Dermis blood vessel endothelial cell (primary cell): ENCODE measurements around the gene RTP2. TPM values are rescaled to one million over a fixed set of nuclear protein-coding genes. Genes with fewer than 3 reads are reported as not detected.

ENCODE experiments used
- DNase-seq: peaks from one replicate; pipeline ENCODE4 v3.0.0; 2010
- total RNA-seq: library from RNA; depleted of rRNA; stranded (reverse); fragments of >200 nt; gene quantifications from 2 replicates; pipeline ENCODE4 v1.2.3, GENCODE V29; 2014

Gene RTP2, protein sequence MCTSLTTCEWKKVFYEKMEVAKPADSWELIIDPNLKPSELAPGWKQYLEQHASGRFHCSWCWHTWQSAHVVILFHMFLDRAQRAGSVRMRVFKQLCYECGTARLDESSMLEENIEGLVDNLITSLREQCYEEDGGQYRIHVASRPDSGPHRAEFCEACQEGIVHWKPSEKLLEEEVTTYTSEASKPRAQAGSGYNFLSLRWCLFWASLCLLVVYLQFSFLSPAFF
- total RNA-seq, result not detected in 2 replicates

DNA sequence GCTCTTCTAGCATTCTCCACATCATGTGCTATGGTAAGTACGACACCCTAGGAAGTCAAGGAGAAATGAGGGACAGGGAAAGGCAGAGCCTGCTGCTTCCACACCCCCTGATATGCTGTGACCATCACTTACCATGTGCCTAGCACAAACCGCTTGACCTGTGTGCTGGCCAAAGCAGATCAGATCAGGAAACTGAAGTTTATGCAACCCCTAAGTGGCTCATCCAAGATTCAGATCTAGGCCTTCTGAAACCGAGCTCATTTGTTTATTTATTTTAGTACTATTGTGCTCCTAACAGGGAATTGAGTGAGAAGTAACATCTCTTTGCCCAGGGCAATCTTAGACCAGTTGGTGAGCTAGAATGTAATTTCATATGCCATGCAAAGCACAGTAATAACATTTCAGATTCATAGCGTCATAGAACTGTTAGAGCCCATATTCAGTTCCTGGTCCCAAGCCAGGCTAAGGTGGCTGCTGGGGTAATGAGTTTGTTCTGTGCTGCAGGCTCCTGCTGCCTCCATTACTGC, at the start of gene RTP2:
TSS of gene RTP2 (minus strand) at position 51 of the 527 bp plus-strand sequence. CDS start 429 bp downstream, outside the sequence.
- no peak for DNase-seq

DNA sequence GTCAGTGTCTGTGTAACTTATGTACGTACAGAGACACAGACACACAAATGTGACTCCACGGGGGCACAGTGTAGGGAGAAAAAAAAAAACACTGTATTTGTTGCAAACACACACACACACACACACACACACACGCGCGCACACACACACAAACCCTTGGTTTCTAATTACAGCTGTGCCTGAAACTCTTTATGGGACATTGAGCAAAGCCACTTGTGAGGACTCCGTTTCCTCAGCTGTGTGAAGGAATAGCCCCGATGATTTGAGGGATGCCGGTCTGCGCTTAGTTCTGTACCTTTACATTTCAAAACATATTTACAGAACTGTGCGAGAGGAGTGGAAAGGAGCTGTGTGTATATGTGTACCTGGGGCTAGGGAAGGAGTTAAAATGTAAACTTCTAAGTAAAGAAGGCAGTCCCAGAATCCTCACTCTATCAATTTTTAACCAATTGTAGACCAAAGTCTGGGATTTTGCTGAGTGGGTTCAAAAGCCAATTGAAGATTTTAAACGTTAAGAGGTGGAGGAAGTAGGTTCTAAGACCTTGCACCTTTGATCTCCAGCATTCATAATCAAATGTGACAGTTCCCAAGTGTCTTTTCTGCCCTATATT, 48.3 kb upstream of the RTP2 start:
- peak; percentile 24 for DNase-seq

DNA sequence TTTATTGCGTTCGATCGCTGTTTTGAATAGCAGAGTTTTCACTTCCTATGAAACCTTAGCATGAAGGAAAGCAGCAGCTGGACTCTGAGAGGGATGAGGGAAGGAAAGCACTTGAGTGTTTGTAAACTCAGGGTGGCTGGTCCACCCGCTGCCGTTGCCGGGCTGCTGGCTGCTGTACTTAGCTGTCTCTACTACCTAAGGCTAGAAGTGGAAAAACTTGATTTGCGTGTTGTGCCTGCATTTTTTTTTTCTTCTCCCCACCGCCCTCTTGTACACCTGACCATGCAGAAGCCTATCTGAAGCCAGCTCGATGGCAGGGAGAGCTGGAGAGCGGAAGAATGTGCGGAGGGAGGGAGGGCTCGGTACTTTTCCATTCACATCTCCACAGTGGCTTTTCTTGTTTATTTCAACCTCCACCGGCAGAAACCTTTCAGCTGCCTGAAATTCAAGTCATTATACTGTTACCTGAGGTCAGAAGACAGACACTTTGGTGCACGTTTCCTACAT, 47.7 kb upstream of the RTP2 start:
- DNase-seq, result peak; percentile 60

DNA sequence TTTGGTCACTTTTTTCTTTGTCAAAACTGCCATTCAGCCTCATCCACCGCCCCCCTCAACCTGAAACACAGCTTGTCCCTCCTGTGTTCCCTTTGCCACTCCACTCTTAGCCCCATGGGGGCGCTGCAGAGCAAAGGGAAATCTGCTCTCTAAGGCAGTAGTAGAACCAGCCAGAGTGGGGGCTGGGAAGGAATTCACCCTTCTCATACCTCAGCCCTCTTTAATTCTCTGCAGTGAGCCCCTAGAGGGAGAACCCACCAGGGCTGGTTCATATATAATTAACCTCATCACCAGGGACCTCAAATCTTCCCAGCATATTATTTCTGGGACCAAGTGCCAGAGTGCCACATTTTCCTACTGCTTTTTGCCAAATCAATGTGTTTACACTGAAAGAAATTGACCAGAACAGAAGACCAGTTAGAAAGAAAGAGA, 45.7 kb upstream of the RTP2 start:
- DNase-seq, result peak; percentile 90

DNA sequence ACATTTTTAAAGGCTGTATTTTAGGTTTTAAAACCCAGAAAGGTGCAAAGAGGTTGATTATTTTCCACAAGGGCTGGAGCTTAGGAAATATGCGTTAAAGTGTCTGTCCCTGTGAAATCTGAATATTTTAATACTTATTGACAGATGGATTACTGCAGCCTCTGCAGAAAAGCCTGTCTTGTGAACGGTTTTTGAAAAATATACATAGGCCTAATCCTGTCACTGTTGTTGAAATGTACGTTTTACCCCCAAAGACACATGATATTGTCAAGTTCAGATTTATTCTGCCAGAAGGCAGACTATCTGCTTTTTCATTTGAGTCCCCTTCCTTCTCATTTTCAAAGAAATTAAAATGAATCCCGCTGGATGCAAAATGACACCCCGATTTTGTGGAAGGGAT, 45.1 kb upstream of the RTP2 start:
- DNase-seq, result no peak

DNA sequence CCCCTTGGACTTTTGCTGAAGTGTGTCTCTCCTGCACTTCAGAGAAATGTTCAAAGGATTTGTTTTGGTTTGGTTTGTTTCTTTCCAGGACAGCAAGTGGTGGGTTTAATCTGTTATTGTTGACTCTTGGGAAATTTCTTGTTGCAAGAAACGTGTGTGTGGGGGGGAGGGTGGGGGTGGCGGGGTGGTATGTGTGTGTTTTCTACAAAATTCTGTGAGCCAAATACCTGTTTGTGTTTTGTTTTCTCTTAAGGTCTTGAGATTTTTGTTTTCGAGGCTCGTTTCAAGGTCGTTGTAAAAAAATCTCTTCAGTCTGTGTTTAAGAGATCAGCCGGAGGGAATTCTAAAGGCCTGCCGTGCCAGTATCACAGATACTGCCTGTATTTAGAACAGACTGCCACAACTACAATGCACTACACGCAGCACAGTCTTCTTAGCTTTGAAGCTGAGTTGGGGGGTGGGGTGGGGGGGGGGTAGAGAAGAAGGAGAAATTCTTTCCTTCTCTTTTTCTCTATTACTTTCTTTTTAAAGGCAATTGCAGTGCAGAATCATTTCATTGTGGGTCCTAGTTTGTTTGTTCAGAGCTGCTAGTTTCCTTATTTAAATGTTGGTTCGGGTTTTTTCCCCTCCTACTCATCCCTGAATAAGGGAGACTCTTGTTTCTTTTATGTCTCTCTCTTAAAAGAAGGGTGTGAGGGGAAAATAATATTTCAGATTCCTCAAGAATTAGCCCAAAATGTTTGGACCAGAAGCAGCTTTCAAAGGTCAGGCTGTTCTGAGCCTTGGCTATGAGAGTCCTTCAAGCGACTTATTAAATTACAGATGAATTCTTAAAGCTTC, 44.3 kb upstream of the RTP2 start:
- DNase-seq, result no peak

DNA sequence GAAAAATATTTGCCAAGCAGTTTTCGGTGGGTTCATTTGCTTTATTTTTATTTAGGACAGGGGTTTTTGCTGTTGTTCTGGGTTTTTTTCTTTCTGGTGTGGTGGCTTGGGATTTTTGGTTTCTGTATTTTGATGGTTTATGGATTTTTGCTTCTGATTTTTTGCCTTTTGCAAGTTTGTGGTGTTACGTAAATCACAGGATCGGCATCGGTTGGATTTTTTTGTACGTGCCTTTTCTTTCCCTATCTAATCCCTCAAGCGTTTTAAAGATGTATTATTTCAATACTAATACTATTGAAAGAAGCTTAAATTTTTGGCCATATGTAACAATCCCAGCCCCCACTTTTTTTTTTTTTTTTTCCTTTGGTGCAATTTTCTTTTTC, 43.7 kb upstream of the RTP2 start:
- no peak for DNase-seq

DNA sequence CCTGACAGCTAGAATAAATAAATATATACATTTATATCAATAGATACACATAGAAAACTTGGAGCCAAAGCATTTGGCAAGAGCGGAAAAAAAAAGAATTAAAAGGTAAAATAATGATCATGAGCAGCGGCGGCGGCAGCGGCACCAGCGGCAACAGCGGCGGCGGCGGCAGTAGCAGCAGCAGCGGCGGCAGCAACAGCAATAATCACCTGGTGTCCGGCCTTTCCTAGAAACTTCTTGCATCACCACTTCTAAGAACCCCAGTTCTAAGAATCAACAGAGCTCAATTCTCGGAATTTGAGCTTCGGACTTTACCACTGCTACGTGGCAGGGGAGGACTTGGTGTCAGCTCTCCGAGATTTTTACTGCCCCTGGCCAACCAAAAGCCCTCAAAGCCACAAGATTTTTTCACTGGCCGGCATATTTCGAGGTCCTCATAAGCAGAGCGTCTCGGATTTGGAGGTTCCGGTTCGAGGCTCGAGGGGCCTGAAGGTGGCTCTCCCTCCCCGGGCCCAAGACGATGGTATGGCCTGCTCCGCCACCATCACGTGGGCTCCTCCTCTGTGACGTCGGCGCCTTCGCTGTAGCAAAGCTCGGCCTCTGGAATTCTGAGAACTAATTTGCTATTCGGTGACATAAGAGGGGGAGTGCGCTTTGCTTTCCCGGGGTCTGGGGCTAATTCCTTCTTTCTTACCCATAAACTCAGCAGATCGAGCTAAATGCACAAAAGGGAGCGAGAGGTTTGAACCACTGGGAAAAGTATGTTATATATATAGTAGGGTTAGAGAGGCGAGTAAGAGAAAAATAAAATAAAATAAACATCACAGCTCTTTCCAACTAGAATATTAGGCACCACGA, 43.1 kb upstream of the RTP2 start, which contains the start of gene BCL6:
TSS of gene BCL6 (minus strand) at position 268 of the 858 bp plus-strand sequence. CDS start 11,775 bp downstream, outside the sequence.
- DNase-seq, result peak; percentile 97

DNA sequence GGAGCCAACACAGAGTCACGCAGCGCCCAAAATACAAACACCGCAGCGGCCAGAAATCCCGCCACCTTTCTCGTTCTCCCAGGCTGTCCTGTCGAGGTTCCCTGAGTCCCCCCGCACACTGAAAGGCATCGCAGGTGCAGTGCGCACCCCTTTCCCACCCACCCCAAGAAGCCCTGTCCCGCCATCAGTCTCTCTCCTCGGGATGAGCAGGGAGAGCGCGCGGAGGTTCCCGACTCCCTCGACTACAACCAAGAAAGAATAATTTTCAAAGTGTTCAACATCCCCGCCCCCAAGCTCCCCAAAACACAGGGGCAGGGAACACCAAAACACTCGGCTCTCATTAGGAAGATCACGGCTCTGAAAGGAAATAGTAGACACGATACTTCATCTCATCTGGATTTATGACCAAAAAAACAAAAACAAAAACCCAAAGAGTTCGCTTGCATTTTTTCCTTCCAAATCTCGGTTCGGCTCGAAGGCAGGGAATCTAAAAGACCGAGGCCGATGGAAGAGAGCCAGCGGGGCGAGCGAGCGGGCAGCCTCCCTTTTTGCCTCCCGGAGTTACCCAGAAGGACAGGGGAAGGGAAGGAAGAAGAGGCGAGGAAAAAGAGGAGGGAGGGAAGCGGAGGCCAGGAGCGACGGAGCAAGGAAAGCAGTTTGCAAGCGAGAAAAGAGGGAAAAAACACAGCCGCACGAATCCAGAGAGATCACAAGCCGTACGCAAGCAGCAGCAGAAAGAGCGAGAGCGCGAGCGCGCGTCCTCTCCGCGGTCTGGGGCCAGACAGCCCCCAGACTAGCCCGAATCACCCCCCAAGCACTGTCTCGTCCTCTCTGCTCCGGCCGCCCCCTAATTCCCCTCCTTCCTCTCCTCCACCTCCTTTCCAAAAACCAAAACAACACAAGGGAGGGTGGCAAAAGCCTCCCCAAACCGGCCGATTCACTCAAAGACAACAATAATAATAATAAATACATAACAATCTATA, 42.1 kb upstream of the RTP2 start:
- DNase-seq, result peak; percentile 60

DNA sequence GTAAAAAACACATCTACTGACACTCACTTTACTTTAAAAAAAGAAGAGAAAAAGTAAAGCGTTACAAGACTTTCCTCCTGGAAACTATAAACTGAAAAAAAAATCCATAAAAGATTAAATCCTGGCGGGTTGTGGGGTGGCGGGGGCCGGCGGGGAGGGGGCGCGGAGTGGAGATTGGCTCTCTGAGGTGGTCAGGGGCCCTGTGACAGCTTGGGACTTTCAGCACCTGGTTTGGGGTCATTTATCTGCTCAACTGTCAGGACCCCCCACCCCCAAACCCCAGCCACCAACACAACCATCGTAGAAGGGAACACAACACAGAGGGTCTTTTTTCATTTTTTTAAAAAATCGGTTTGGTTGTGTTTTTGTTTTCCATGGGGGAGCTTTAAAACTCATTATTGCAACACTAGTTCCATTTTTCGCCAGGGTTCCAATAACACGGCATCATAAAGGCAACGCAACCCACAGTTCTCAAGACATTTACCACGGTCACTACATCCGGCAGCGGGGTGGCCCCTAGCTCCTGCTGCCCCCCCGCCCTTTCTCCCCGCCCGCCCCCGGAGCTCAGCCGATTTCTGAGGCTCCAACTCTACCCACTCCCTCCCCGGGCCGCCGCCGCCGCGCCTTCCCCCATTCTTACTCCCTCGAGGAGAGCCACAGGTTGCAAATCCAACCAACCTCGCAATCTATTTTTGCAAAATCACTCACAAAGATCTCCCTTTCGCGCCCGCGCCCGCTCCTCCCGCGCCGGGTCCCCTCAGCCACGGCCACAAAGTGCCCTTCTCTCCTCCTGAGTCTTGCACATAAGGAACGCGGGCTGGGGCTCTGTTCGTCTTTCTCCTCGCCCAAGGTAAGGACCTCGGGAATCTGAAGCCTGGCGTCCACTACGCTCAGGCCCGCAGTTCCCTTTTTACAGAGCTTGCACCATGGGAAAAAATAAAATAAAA, 41.1 kb upstream of the RTP2 start:
- peak; percentile 50 for DNase-seq

DNA sequence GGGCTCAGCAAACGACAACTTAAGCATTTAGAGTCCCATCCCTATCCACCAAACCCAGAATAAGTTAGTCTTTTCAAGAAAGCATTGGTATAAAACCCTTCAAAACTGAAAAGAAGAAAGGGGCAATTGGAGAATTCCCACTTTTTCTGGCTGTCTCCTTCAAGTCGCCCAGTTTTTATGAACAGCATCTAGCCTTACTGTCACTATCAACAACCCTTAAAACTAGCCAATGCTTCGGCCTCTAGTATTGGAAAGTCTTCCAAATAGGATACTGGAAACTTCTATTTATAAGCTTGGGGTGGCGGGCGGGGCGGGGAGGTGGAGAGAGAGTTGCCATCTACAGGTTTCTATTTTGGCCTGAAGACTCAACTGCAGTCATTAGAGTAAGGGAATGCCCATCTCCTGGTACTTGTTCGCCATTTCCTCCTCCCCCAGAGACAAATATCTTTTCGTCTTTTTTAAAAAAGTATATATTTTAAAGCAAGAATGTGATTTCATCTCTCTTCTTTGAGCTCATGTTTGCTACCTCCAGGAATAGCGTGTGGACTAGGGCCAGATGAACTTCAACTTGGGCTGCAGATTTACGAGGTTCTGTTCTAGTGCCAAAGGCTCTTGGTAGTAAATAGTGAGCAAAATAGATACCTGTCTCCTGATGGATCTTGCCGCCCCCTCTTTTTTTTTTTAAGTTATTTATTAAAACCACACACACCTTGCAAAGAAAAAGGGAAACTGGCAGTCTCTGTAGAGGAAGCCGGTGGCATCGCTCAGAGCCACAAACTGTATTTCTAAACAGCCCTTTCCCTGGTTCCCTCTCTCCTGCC, 40.2 kb upstream of the RTP2 start:
- no peak for DNase-seq

DNA sequence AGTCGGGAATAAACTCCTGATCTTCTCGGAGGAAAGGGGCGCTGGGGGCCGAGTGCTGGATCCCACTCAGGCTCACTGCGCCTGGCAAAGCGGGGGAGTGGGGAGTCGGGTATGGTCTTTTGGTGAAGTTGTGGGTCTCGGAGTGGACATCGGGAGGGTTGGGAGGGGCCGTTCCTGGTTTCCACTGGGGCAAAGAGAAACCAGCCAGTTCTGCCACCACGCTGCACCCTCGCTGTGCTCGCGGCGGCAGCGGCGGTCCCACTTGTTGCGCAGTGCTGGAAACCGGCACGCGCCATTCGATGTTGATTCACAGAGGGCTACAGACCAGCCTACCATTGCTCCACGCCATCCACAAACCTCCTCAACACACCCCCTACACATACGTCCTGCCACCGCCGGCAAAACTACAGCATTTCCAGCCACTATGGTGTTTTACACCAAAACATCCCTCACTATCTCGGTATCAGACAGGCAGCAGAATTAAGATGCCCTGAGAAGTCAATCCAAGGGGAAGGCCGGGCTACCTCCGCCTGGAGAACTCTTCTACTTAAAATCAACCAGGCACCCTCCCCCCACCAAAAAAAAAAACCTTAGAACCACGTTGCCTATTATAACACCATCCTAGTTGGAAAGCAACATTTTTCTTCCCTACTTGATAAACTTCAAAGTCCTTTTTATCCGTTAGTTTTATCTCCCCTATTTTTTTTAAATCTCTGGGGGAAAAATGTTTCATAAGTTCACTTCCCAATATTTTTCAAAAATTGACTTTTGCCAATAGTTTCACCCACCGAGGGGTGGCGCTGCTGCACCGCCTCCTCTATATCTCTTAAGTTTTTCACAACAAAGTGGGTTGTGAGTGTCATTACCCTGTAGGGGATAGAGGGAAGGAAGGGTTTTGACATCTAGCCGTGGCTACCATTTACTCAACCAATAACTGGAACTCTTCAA, 39.3 kb upstream of the RTP2 start:
- DNase-seq, result peak; percentile 83

DNA sequence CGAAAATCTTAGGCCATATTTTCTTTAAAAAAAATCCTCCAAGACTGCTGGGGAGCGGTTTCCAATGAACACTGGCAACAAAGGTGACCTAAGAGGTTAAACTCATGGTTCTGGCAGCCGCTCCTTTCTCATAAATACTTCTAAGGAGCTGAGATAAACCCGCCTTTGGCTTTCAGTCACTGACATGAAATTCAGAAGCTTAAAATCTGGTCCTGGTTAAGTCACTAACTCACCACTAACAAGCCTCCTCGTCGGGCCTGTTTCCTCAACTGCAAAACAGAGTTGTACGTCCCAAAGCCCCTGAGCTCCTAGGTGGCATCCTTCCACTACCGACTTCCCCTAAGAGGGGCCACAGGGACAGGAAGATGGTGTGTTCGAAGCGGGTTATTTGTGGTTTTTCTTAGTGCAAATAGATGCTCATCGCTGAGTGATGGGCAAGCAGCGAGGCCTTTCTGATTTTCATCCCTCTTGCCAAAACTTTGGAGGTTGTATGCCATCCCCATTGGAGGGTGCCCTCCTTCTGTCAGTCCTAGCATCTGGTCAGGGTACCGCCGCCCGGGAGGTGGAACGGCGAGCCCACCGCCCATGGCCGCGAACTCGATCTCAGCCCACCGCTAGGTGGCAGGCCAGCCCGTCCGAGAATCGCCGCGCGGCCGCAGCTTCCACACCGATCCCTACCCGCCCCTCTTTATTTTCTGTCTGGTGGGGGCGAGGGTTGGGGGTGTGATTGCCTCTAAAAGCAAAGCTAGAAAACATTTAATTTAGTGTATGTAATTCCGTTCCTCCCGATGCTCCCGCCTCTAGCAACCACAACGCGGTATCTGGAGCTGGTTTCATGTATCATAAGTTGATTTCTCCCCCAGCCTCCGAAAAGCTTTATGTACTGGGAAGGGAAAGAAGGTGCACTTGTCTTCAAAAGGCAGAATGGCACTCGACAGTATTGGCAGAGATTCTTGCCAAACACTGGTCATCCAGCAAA, 38.4 kb upstream of the RTP2 start:
- DNase-seq, result peak; percentile 75

DNA sequence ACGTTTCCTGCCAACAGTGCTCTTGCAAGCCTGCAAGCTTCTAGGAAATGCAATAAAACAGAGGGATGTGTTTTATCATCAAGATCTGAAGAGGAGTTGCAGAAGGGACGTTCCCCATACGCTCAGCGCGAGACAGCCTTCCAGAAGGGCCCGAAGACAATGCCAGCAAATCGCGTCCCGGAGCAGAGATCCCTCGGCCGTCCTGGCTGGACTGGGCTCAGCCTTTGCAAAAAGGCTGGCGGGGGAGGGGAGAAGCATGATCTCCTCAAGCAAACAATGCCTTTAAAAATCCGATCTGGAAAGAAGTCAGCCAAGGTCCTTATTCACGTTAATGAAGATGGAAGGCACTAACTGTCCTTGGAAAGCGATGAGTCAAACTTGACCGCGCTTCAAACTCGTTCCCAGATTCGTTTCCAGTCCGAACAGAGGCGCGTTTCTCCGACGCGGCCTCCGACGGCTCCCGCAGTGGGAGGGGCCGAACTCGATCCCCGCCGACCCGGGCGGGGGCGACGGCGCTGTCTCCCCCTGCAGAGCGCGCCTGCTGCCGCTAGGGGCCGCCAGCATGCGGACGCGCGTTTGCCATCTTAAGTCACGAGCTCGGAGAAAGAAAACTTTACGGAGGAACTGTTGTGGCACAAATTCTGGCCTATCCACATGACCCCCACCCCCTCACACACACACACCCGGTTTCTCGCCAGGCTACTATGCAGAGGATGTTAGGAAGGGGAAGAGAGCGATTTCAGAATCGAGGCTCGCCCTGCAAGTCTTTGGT, 37.4 kb upstream of the RTP2 start:
- DNase-seq, result peak; percentile 91

DNA sequence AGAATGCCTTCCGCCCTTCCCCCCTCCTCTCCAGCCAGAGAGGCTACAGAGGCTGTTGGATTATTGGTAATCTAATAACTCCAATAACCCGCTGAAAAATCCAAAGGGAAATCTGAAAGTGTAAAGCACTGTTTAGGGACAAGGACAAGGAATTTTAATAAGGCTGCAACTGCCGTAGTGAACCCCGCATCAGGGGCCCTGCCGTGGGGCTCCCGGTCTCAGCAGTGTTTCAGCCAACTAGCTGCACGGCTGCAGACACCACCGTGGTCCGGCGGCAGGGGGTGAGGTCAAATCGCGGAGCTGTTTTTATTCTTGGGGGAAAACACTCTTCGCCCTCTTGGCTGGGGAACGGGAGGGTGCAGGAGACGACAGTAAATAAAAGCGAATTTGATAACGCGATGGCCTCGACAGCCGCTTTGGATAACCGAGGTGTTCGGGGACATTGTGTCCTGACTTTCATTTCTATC, 36.8 kb upstream of the RTP2 start:
- no peak for DNase-seq
